Uterus (tissue), 2 donors: ENCODE measurements around the gene MTCL1.

Experiments
- POLR2A ChIP-seq, 2 donors: fragments of 450-650 bp; IDR thresholded peaks; one replicate each; pipeline ENCODE4 v1.6.1; 2016; ENCODE audit warnings: antibody characterized with exemption in 2 of 2, mild to moderate bottlenecking in 1 of 2, moderate library complexity in 1 of 2
- TF ChIP-seq, protein P1 (sequence below), 4 experiments: fragments of 200-600 bp in 2 of 4; fragments of 450-650 bp in 2 of 4; sonication (generic) in 2 of 4; IDR thresholded peaks; one replicate each; pipeline ENCODE4 v1.5.1; 2016 to 2019; ENCODE audit warnings: antibody characterized with exemption in 4 of 4, mild to moderate bottlenecking in 2 of 4, moderate library complexity in 1 of 4

DNA sequence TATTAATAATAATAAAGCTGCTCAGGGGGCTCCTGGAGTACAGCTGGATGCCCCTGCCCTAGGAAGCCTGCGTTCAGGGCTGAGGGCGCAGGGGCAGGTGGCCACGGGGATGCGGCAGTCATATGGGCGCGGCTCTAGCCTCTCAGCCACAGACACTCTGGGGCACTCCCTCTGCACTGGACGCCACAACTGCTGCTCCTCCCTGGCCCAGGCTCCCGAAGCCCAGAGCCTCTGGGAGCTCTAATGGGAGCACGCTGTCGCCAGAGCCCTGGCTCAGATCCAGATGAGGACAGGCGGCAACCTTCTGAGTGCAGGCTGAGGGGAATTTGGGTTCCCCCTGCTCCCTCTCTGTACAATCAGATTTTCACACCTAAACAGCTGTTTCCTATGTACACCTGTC is 93.6 kb downstream of the MTCL1 start:
- TF ChIP-seq, protein P1, sequence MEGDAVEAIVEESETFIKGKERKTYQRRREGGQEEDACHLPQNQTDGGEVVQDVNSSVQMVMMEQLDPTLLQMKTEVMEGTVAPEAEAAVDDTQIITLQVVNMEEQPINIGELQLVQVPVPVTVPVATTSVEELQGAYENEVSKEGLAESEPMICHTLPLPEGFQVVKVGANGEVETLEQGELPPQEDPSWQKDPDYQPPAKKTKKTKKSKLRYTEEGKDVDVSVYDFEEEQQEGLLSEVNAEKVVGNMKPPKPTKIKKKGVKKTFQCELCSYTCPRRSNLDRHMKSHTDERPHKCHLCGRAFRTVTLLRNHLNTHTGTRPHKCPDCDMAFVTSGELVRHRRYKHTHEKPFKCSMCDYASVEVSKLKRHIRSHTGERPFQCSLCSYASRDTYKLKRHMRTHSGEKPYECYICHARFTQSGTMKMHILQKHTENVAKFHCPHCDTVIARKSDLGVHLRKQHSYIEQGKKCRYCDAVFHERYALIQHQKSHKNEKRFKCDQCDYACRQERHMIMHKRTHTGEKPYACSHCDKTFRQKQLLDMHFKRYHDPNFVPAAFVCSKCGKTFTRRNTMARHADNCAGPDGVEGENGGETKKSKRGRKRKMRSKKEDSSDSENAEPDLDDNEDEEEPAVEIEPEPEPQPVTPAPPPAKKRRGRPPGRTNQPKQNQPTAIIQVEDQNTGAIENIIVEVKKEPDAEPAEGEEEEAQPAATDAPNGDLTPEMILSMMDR (IDR thresholded peaks at IDR 0.05): no peak
- no peak for TF ChIP-seq POLR2A (IDR thresholded peaks at IDR 0.05)
